Dedifferentiated amniotic fluid mesenchymal stem cell (primary cell): ENCODE results near the gene SND1.

Experiments
- DNase-seq: peaks from one replicate; pipeline ENCODE4 v3.0.0-alpha.2; 2016; ENCODE audit errors: extremely low spot score

The SND1 gene

DNA sequence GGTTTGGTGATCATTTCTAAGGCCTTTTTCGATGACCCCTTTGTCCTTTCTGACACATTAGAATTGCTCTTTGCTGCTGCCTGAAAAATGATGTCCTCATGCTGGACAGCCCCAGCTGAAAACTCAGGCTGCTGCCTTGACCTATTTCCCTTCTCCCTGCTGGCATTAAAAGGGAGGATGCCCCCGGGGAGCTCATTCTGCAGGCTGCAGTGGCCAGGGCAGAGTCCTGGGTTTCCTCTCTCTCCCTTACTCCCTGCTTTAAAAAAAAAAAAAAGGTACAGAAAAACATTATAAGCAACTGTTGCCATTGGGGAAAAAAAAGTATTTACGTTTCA lies 343.9 kb downstream of the SND1 start:
- no peak for DNase-seq

GRCh38 chr7:127996253-127997071 lies 344.5 kb downstream of the SND1 start:
- no peak for DNase-seq

DNA sequence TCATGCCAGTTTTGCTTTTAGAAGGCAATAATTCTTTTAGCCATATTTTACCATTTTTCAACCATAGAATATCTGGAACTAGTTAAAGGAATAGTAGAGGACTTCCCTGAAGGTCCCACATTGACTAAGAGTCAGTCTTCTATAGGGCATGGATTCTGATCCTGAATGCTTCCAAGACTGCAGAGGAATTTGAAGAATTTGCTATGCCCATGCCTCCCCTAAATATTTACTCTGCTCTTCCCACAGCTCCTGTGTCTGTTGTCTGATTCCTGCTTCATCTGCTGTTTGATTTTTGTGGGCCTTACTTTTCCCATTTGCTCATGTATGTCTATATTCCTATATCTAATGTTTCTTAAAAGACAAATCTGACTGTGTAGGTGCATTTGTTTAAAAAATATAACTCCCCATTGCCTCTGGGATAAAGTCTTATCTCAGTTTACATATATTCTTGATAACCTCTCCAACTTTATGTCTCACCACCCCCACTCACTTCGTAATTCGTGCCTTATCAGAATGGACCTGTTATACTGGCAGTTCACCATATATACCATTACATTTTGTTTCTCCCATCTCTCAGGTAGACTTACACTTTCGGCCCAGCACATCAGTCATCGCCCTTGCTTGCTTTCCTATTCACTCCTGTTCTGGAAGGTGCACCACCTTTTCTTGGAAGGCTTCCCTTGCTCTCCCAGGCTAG lies 345.4 kb downstream of the SND1 start:
- no peak for DNase-seq

DNA sequence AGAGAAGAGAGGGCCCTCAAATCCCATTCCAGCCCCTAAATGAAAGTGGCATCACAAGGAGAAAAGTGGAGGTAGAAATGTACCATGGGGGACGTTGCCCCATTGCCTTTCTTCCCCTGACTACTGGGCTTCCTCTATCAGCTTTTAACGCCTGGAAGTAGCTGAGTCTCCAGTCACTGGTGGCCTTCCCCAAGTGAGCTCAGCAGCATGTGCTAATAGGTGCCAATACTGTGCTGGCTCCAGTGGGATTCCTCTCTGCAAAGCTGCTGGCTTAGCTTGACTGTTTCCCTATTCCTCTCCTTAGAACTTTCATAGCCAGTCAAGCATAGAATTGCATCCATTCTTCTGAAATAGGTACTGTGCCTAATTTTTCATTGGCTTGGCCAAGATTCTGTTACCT lies 346.7 kb downstream of the SND1 start:
- DNase-seq = no peak

- no peak for DNase-seq
These were observed 348.1 kb downstream of the SND1 start for GRCh38 chr7:128000048-128000447.

DNA sequence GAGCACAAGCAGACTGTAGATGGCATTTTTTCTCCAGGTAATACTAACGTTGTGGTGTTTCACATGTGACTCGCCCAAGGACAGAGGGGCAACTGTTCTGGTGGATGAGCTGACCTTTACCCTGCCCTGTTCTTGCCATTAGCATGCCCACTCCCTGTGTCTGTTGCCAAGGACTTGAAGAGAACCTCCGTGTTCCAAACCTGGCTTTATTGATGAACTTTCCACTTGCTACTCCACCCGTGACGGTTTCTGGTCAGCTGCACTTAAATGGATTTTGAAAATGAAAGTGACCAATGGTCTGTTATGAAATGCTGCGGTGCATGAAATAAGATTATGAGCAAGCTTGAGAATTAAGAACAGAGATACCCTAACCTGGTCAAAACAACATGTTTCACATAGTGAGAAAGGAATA lies 348.9 kb downstream of the SND1 start:
- DNase-seq = no peak

- no peak for DNase-seq
These were observed 351.2 kb downstream of the SND1 start for GRCh38 chr7:128003167-128003566.

DNA sequence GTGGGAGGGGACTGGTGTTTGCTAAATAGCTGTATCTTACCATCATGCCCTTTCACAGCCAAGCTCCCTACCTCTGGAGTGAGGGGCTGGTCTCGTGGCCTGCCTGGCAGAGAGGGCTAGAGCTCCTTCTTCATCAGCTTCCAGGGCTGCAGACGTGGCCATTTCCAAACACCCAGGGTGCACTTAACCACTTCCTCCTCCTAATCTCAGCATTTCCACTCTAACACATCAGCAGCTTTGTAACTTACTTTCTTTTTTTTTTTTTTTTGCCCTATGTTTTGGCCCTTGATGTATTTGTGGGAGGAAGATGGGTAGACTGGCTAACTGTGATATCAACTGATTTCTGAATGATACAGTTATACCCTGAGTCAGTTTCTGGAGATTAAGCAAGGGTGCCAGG lies 351.8 kb downstream of the SND1 start:
- no peak for DNase-seq

DNA sequence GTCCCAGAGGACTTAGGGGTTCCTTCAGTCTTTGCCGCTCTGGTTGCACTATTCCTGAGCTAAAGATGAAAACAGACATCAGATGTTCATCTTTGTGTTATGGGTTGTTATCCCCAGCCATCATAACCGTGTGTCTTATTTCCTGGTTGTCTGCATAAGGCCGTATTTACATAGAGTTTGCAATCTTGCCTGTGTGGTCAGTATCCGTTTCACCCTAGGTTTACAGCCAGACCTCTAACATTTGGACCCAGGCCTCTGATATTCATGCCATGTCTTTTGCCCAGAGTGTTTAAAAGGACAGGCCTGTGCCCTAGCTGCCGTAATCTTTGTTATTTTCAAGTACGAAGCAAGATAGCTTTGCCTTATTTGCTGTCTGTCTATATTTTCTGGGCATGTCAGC lies 352.6 kb downstream of the SND1 start:
- no peak for DNase-seq

DNA sequence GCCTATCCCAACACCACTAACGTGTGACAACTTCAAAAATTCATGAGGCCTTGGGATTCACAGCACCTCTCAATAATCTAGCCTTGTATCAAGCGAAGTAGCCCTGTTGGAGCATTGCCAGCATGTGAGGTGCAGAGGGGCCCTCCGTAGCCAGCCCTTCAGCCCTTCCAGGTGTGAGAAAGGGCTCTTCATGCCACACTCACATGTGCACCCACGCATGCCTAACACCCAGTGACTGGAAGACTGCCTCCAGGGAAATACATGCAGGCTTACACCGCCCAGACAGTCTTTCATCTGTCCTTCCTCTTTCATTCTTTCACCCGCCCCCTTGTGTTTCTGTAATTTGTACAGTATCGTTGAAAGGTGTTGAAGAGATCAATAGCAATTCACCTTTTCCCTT lies 353.1 kb downstream of the SND1 start:
- DNase-seq = no peak

DNA sequence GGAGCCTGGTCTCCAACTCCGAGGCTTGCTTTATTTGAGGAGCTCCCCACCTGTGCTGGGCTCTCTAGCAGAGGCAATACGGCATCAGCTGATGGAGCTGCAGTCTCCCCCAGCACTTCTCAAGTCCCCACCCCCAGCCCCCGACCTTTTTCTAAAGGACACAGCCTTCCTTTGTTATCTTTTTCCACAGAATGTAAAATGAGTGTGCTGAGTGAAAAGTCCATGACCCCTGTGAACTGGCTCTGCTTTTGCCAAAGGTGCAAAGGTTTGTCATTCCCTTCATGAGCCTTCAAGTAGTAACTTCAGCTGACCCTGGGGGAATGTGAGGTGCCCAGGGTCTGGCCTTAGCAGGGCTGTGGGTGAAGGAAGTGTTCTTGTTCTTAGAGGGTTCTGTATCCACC lies 353.8 kb downstream of the SND1 start:
- DNase-seq = no peak

GRCh38 chr7:128006550-128007302 lies 354.7 kb downstream of the SND1 start:
- no peak for DNase-seq

DNA sequence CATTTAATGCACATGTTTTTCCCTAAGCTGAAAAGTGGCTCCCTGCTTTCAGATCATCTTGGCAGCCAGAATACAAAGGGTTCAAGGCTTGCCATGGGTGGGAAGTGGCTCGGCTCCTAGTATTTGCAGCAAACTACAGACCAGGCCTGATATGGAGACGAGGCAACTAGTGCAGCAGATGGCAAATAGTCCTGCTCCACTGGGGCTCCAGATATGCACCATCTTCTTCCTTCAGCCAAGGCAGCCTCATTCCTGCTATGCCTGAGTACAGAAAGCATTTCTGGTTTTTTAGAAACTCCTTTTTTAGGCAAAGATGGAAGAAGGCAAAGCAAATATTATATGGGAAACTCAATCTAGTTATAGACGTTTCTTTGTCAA lies 355.3 kb downstream of the SND1 start:
- no peak for DNase-seq

- no peak for DNase-seq
These were observed 356.1 kb downstream of the SND1 start for GRCh38 chr7:128008141-128008540.

- no peak for DNase-seq
These were observed 356.8 kb downstream of the SND1 start for GRCh38 chr7:128008744-128009143.

GRCh38 chr7:128010391-128011127 lies 358.6 kb downstream of the SND1 start:
- no peak for DNase-seq

DNA sequence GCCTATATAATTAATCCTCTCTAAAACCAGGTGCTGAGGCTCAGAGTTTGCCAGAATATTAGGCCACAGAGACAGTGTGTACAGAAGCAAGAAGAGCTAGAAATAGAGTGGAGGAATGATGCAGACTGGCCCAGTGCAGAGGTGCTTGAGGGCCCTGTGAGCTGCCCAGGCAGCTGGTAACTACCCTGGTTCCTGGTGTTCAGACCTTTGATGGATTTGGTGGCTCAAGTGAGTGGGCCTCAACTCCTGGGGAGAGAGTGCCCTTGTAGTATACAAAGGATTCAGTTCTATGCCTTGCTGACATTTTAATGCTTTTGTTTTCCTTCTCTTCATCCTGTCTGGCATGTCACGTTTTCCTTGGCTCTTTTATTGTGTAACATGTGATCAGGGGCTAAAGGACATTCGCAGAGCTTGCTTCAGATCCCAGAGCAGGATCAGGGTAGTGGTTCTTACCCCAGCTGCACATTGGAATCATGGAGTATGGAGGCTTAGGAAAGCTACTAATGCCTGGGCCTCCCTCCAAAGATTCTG lies 359.2 kb downstream of the SND1 start:
- DNase-seq = no peak

DNA sequence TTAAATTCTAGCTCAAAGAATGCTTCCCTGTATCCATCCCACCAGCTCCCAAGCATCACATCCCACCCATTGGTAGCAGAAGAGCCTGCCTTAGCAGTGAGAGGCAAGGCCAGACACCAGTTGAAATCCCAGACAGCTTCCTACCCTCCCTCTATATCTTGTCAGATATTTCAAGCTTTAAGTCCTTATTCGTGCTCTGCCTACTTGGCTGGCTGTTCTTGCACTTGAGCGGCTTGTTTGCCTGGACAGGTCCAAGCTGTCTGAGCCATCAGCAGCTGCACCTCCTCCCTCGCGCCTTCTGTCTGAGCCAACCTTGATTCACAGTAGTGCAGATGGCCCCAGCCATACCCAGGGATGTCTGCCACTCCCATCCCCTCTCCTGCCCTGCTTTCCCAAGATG lies 362.8 kb downstream of the SND1 start:
- no peak for DNase-seq

- DNase-seq = no peak
These were observed 365.5 kb downstream of the SND1 start for GRCh38 chr7:128017460-128017859.

DNA sequence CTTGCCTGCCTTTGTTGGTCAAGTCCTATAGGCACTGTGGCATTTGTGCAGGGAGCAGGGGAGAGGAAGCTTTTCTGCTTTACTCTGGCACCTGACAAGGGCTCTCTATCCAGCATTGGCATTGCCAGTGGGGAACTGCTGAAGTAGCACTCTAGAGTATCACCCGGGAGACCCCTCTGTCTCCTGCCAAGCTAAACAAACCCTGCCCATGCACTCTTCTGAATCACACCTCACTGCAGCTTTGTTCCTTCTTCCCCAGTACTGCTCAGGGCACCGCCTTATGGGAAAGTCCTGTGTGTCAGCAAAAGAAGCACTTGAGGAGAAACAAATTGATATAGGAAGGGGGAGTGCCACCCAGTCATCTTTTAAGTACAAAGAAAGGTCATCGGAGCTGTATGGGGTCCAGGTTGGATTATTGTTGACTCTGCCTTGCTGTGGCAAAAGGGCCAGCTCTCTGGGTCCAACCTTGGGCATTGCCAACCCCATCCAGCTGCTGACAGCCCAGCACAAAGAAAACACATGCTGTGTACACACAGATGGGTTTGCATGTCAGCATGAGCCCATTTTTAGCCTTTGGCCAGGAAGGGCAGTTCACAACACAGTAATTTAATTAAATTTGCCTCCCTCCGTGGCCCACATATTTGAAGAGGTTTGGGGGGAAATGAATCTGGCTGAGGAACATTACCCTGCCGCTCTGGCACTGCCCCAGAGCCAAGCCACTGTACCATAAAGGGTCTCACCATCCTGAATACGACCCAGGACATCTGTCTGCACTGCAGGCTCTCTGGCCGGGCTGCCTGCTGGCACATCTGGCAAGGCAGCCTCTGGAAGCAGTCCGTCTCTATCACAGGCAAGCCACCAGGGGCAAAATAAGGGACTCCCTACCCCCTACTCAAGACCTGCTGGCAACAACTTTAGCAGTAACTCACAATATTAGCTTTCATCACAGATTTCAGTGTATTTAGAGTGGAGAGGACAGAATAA lies 366.2 kb downstream of the SND1 start:
- DNase-seq = no peak

DNA sequence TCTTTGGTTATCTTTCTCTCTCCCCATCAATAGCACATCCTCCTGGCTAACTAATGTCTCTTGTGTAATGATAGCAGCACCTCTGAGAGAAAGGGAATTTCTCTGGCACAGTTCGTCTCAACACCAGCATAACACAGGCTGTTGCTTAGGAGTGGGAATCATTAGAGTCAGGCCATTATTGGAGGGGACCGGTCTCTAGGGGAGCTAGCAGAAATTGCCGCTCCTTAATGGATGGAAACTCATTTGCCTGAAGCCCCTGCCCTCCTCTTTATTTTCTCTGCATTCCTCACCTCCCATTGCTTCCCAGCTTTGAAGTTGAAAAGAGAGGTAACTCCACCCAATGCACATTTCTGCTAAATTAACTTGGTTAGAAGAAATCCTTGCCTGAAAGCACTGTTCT lies 367.3 kb downstream of the SND1 start:
- no peak for DNase-seq
